Measurements from ENCODE around the gene TENM4.

GRCh38 chr11:78647266-78647915, 793.4 kb downstream of the TENM4 start:
- TF ChIP-seq CTCF (IDR thresholded peaks at IDR 0.05), result no peak
- no peak for TF ChIP-seq POLR2AphosphoS5 (IDR thresholded peaks at IDR 0.05; ENCODE audit: low read depth, low read length)
